Motor neuron (in vitro differentiated cells): ENCODE results near the gene SPATA19. TPM values are rescaled to one million over a fixed set of nuclear protein-coding genes. Genes with fewer than 3 reads are reported as not detected.

Experiments used
- ATAC-seq, 8 experiments: fragments of 200-7000 bp; cut with Tn5 transposase; replicated peaks in 6 of 8; 2 replicates each; pipeline ENCODE4 v1.8.0; 2021; ENCODE audit warnings: mild to moderate bottlenecking in 8 of 8, moderate library complexity in 8 of 8
- H3K27ac ChIP-seq, 2 donors: fragments of 250-450 bp; sonication (Bioruptor Pico); 2 replicates each; pipeline ENCODE4 v1.9.0; 2021; ENCODE audit warnings: antibody characterized with exemption in 2 of 2, mild to moderate bottlenecking in 2 of 2, moderate library complexity in 1 of 2
- H3K4me1 ChIP-seq, 2 donors: fragments of 250-450 bp; sonication (Bioruptor Pico); replicated peaks in 1 of 2; 2 replicates each; pipeline ENCODE4 v1.6.1; 2021; ENCODE audit warnings: antibody characterized with exemption in 2 of 2, mild to moderate bottlenecking in 2 of 2, moderate library complexity in 1 of 2
- H3K4me3 ChIP-seq, 5 donors: fragments of 250-450 bp; sonication (Bioruptor Pico); 2 replicates each; pipeline ENCODE4 v1.9.0; 2021; ENCODE audit warnings: antibody characterized with exemption in 5 of 5, mild to moderate bottlenecking in 5 of 5, moderate library complexity in 4 of 5
- WGBS, 10 experiments: fragments of 450-650 bp; shearing (Covaris generic); methylation state at CpG; one replicate each; pipeline ENCODE4 v1.0.0; 2022; 5-methylcytosine and 5-hydroxymethylcytosine counted together
- in situ Hi-C, 9 experiments: fragments of 400-800 bp; cut with MboI; loops; one replicate each; pipeline ENCODE4 v1.15.0; 2021; ENCODE audit warnings: low sequenced_read_pairs in 9 of 9, low pct_unique_long_range_greater_than_20kb in 2 of 9; ENCODE audit not compliant: unreplicated experiment in 9 of 9
- total RNA-seq, 8 experiments: library from RNA; unstranded; fragments of 300-600 nt; gene quantifications; 2 replicates each; pipeline versions ENCODE4 v1.2.3 to v1.2.4, GENCODE V29; 2022

The SPATA19 gene
- total RNA-seq, 8 experiments from 2014 or later, result 0.16 TPM; not detected in 7

DNA sequence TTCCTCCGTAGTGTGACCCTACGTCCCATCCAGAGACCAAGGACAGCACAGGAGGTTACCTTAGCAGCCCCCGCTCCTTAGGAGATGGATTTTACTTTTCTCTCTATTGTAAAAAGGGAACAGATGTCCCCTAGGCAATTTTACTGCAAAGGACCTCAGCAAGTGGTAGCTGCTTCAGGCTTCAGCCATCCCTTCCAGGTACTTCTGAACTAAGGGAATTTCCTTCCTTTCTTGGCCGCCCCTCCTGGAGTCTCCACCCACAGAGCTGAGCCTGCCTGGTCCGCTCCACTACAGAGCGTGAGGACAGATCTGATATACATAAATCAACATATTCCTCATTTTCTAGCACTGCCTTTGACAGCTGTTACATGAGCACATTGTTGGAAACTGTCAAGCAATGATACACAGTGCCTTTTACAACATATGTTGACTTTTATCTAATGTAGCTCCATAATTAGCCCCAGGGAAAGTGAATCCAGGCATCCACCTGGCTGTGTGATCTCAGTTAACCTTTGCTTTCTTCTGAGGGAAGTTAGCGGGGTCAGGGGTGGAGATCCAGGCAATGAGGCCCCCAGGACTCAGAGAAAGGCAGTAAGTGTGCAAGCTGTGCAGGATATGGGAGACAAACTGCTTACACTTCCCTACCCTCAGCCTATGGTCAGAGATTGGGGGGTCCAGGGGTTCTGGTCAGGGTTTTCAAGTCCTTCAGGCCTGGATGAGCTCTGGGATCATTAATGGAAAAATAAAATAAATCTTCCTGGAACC, 51.9 kb downstream of the SPATA19 start:
- Histone ChIP-seq H3K4me1 (peaks cover 6 to 14% of the 10 kb centered on the region in 2 donors), H3K27ac (no peak overlapping the region), H3K4me3 (no peak overlapping the region)
- peak; percentile 39 to 99 (median 76) for ATAC-seq
- WGBS, 10 experiments, result 0 to 100% (median 67%) methylated on average over 1 to 7 of the region's 7 CpGs
- in situ Hi-C loops, result no loop called here

DNA sequence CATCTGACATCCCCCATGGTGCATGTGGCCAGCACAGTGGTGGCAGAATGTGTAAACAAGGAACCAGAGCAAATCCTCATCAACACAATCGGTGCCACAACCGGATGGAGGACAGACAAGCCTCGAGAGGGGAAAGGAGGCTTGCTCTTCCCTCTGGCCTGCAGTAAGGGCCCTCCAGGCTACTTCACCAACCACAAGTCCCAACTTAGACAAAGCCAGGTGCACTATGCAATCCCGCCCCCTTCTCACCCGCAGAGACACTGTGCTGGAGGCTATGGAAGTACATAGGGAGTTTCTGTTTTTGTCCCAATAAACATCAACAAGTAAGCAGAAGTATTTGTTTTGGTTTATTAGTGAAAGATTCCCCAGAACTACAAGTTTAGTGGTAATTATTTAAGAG, 54.3 kb downstream of the SPATA19 start:
- H3K27ac ChIP-seq, result no peak overlapping the region
- no peak for ATAC-seq
- peaks cover 0 to 14% of the 10 kb centered on the region in 2 donors for H3K4me1 ChIP-seq
- H3K4me3 ChIP-seq, result no peak overlapping the region
- in situ Hi-C loops, result no loop called here
- 0 to 93% (median 89%) methylated on average over 1 to 5 of the region's 5 CpGs; no CpG with 5 or more reads in 7 of the 10 experiments for WGBS, 10 experiments

Other genes with a start within 250 kb of the SPATA19 start
- gene IGSF9B, start 111.5 kb upstream of the SPATA19 start, total RNA-seq, result 10 to 100 TPM in 4 of 8 experiments, 1 to 10 TPM in 4; 1.3 to 32.1 (median 9.8) TPM
- 100 to 1,000 TPM in 1 of 8 experiments, 10 to 100 TPM in 7; 34.1 to 141 (median 58.4) TPM for gene JAM3, start 223.6 kb upstream of the SPATA19 start, total RNA-seq